Neural progenitor cell (in vitro differentiated cells): Measurements from ENCODE around the gene TAPT1.

Experiments used
- EZH2 ChIP-seq: fragments of 200-600 bp; sonication (generic); IDR thresholded peaks from 2 replicates; pipeline ENCODE4 v1.6.1; 2017; ENCODE audit warnings: antibody characterized with exemption, mild to moderate bottlenecking, moderate library complexity
- EZH2phosphoT487 ChIP-seq: fragments of 200-600 bp; sonication (generic); IDR thresholded peaks from 2 replicates; pipeline ENCODE4 v1.6.1; 2017; ENCODE audit warnings: antibody characterized with exemption
- TF ChIP-seq, protein P1 (sequence below): fragments of 200-600 bp; sonication (generic); IDR thresholded peaks from 2 replicates; pipeline ENCODE4 v1.5.1; 2017; ENCODE audit warnings: antibody characterized with exemption, mild to moderate bottlenecking

DNA sequence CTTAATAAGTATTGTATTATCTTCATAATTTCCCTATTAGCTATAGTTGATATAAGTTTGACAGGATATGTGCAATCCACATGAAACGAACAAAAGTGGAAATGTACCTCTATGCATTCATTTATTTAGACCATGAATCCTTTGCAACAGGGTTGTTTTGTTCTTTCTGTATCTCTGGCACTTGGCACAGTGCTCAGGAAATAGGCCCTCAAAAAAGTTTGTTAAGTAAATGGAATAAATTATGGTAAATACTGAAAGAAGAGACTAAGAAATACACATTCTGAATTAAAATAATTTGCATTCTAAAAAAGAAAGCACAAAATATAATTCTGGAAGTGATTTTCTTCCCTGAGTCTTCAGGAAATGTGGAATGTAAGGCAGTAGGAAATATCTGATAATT, 39.3 kb downstream of the TAPT1 start:
- TF ChIP-seq EZH2phosphoT487 (no peak), EZH2 (no peak)
- TF ChIP-seq, protein P1, sequence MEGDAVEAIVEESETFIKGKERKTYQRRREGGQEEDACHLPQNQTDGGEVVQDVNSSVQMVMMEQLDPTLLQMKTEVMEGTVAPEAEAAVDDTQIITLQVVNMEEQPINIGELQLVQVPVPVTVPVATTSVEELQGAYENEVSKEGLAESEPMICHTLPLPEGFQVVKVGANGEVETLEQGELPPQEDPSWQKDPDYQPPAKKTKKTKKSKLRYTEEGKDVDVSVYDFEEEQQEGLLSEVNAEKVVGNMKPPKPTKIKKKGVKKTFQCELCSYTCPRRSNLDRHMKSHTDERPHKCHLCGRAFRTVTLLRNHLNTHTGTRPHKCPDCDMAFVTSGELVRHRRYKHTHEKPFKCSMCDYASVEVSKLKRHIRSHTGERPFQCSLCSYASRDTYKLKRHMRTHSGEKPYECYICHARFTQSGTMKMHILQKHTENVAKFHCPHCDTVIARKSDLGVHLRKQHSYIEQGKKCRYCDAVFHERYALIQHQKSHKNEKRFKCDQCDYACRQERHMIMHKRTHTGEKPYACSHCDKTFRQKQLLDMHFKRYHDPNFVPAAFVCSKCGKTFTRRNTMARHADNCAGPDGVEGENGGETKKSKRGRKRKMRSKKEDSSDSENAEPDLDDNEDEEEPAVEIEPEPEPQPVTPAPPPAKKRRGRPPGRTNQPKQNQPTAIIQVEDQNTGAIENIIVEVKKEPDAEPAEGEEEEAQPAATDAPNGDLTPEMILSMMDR: no peak
